Transverse colon (tissue), 4 donors: ENCODE results near the gene SULF2. TPM values are rescaled to one million over a fixed set of nuclear protein-coding genes. Genes with fewer than 3 reads are reported as not detected.

Experiments
- DNase-seq: peaks from one replicate; pipeline ENCODE4 v3.0.0-alpha.2; 2019
- H3K27ac ChIP-seq, 4 donors: fragments of 200-600 bp; sonication (generic); 2 replicates each; pipeline ENCODE4 v1.5.1; 2016 to 2018; ENCODE audit warnings: inconsistent platforms in 4 of 4
- H3K27me3 ChIP-seq: fragments of 200-600 bp; sonication (generic); 2 replicates; pipeline ENCODE4 v1.5.1; 2017; ENCODE audit warnings: inconsistent platforms
- H3K36me3 ChIP-seq, 4 donors: fragments of 200-600 bp; sonication (generic); 2 replicates each; pipeline ENCODE4 v1.5.1; 2017 to 2019; ENCODE audit warnings: inconsistent platforms in 4 of 4
- H3K4me1 ChIP-seq, 4 donors: fragments of 200-600 bp; sonication (generic); 2 replicates each; pipeline ENCODE4 v1.5.1; 2017 to 2020; ENCODE audit warnings: inconsistent platforms in 4 of 4
- H3K4me3 ChIP-seq, 4 donors: fragments of 200-600 bp; sonication (generic); 1 replicate in 1 of 4; 2 replicates in 3 of 4; pipeline versions ENCODE4 v1.5.1 to v1.6.1; 2017 to 2019; ENCODE audit warnings: inconsistent platforms in 4 of 4
- H3K9me3 ChIP-seq, 2 donors: fragments of 200-600 bp; sonication (generic); 2 replicates each; pipeline ENCODE4 v1.5.1; 2017 to 2019; ENCODE audit warnings: inconsistent platforms in 2 of 2
- EP300 ChIP-seq: sonication (generic); formaldehyde crosslinking; IDR thresholded peaks from one replicate; pipeline ENCODE4 v1.6.1; 2017; ENCODE audit warnings: antibody characterized with exemption, low read depth
- POLR2A ChIP-seq: fragments of 450-650 bp; IDR thresholded peaks from one replicate; pipeline ENCODE4 v1.6.1; 2016; ENCODE audit warnings: antibody characterized with exemption, mild to moderate bottlenecking, moderate library complexity
- POLR2AphosphoS5 ChIP-seq, 3 donors: sonication (generic); formaldehyde crosslinking; IDR thresholded peaks; one replicate each; pipeline ENCODE4 v1.6.1; 2016; ENCODE audit warnings: antibody characterized with exemption in 3 of 3
- WGBS, 2 donors: methylation state at CpG; one replicate each; pipeline ENCODE4 v1.1.5; 2018; ENCODE audit warnings: low coverage in 1 of 2; 5-methylcytosine and 5-hydroxymethylcytosine counted together
- in situ Hi-C, 4 donors: fragments of 200-750 bp; cut with MboI; loops; one replicate each; pipeline versions ENCODE4 v1.15.0 to v1.15.1; 2017; ENCODE audit warnings: low sequenced_read_pairs in 3 of 4, low pct_ligation_motif_present in 1 of 4, low pct_unique_long_range_greater_than_20kb in 1 of 4
- intact Hi-C: fragments of 100-400 bp; cut with DNase I; formaldehyde crosslinking; loops from one replicate; pipeline ENCODE4 v1.15.1; 2023; ENCODE audit warnings: low total_unique reads
- total RNA-seq, 4 donors: library from RNA; depleted of rRNA; stranded (reverse); fragments of >200 nt; gene quantifications; one replicate each; pipeline ENCODE4 v1.1.0, GENCODE V29; 2016
- TF ChIP-seq, protein P1 (sequence below), 5 experiments: fragments of 200-600 bp in 3 of 5; fragments of 450-650 bp in 2 of 5; sonication (generic) in 3 of 5; IDR thresholded peaks; 1 replicate in 2 of 5; 2 replicates in 3 of 5; pipeline ENCODE4 v1.5.1; 2016 to 2017; ENCODE audit warnings: antibody characterized with exemption in 5 of 5, inconsistent platforms in 3 of 5, mild to moderate bottlenecking in 2 of 5, moderate library complexity in 1 of 5

SULF2 gene
- total RNA-seq, 4 donors from 2014 or later: 103 to 257 (median 191) TPM

DNA sequence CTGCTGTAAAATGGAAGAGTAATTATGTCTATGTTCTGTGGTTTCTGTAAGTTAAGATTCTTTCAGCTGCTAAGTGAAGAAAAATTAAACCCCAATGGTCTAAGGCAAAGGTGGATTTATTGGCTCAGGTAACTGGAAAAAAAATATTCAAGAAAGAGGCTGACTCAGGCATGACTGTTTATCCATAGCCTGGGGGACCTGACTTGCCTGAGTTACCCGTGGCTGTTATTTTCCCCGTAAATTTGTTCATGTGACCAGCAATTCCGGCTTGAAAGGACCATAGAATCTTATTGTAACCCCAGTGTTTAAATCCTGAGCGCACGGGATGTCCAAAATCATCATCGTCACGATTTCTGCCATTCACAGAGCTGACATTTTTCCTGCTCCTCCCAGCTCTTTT, 32.3 kb upstream of the SULF2 start:
- WGBS, 2 donors: 70 to 79% methylated on average over 7 of the region's 7 CpGs
- intact Hi-C loops: no loop called here
- no peak for DNase-seq
- H3K27ac ChIP-seq: no peak overlapping the region
- no peaks in the 10 kb centered on the region for H3K9me3 ChIP-seq
- in situ Hi-C loops: no loop called here
- H3K36me3 ChIP-seq: no peaks in the 10 kb centered on the region
- peaks cover 44% of the 10 kb centered on the region for H3K27me3 ChIP-seq
- H3K4me3 ChIP-seq: no peak overlapping the region
- no peaks in the 10 kb centered on the region for H3K4me1 ChIP-seq
- TF ChIP-seq EP300 (no peak), POLR2AphosphoS5 (IDR thresholded peaks at IDR 0.05) (no peak), POLR2A (no peak)

DNA sequence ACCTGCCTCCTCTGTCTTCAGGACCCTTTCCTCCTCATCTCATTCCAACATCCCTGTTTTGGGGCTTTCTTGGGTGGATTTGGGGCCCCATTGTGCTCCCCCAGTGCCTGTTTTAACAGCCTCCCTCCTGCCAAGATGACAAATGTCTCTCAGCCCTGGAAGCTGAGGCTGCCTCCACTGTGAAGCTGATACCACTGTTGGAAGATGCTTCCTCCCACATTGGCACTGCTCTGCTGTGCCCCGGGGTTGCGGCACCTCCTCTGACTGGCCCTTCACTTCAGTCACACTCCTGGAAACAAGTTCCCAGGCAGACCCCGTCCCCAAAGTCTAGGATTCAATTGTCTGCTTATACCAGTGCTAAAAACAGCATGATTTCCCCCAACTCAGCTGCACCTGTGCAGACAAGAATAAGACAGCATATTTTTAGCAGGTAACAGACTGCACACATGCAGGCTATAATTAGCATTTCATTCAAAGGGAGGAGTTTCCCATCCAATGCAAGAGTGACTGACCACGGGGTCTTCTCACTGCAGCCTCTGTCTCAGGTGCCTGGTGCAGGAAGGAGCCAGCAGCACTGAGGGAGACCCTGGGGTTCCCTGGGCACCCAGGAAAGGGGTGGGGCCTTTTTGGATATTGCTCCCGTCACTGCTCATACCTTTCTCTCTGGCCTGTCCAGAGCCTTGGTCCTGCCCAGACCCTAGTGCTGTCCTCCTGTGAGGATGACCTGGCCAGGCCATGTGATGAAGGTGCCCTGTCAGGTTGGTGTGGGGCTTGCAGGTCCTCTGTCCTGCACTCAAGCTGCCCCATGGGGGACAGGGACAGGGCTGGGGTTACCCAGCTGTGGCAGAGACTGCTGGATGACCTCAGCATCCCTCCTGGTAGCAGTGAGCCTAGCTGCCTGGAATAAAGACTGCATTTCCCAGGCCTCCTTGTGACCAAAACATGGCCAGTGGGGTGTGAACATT, 31.5 kb upstream of the SULF2 start:
- Histone ChIP-seq H3K4me3 (no peak overlapping the region), H3K4me1 (no peaks in the 10 kb centered on the region), H3K36me3 (no peaks in the 10 kb centered on the region), H3K9me3 (no peaks in the 10 kb centered on the region), H3K27ac (no peak overlapping the region), H3K27me3 (peaks cover 52% of the 10 kb centered on the region)
- no peak for DNase-seq
- in situ Hi-C loops (no loop called here), intact Hi-C loops (no loop called here)
- 56 to 69% methylated on average over 1 to 5 of the region's 5 CpGs for WGBS, 2 donors
- TF ChIP-seq EP300: no peak
- TF ChIP-seq POLR2A: no peak
- TF ChIP-seq, protein P1, sequence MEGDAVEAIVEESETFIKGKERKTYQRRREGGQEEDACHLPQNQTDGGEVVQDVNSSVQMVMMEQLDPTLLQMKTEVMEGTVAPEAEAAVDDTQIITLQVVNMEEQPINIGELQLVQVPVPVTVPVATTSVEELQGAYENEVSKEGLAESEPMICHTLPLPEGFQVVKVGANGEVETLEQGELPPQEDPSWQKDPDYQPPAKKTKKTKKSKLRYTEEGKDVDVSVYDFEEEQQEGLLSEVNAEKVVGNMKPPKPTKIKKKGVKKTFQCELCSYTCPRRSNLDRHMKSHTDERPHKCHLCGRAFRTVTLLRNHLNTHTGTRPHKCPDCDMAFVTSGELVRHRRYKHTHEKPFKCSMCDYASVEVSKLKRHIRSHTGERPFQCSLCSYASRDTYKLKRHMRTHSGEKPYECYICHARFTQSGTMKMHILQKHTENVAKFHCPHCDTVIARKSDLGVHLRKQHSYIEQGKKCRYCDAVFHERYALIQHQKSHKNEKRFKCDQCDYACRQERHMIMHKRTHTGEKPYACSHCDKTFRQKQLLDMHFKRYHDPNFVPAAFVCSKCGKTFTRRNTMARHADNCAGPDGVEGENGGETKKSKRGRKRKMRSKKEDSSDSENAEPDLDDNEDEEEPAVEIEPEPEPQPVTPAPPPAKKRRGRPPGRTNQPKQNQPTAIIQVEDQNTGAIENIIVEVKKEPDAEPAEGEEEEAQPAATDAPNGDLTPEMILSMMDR (IDR thresholded peaks at IDR 0.05): no peak
- TF ChIP-seq POLR2AphosphoS5 (IDR thresholded peaks at IDR 0.05): no peak

DNA sequence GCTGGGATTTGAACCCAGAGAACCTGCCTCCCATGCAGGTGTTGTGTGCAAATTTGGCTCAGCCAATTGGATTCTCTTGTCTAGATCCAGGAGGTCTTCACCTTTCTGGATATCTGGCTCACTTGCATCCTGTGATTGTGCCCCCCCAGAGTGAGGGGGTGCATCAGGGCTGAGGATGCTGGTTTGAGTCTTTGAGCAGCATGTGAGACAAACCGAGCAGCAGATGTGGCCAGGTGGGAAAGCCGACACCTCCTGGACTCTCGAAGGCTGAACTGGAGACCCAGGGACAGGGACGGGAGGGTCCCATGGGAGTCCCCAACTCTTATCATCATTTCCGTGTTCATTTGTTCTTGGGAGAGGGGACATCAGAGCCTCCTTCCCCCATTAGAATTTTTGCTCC, 30.6 kb upstream of the SULF2 start:
- no peak for DNase-seq
- in situ Hi-C loops: no loop called here
- WGBS, 2 donors: 63 to 100% methylated on average over 2 to 5 of the region's 5 CpGs
- Histone ChIP-seq H3K36me3 (no peaks in the 10 kb centered on the region), H3K4me3 (no peak overlapping the region), H3K27me3 (peaks cover 51% of the 10 kb centered on the region), H3K27ac (no peak overlapping the region), H3K4me1 (no peaks in the 10 kb centered on the region), H3K9me3 (no peaks in the 10 kb centered on the region)
- no peak for TF ChIP-seq POLR2A
- intact Hi-C loops: no loop called here

DNA sequence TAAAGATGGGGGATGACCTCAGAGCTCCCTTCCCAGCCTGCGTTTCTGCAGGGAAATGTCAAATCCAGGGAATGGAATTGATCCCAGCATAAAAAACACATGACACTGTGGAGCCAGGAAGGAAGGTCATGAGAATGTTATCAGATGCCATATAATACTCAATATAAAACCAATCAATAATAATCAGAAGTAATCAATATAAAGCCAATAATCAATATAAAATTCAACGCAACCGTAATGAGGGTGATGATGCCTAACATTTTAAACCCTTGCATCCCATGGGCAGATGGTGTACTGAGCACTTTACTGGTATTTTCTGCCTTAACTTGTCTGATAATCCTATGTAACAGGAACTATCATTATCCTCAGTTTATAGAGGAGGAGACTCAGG, 30.1 kb upstream of the SULF2 start:
- Histone ChIP-seq H3K4me1 (no peaks in the 10 kb centered on the region), H3K36me3 (no peaks in the 10 kb centered on the region), H3K9me3 (no peaks in the 10 kb centered on the region), H3K4me3 (no peak overlapping the region), H3K27ac (no peak overlapping the region), H3K27me3 (peaks cover 50% of the 10 kb centered on the region)
- intact Hi-C loops: no loop called here
- in situ Hi-C loops: no loop called here
- TF ChIP-seq POLR2A: no peak
- TF ChIP-seq, protein P1 (IDR thresholded peaks at IDR 0.05): no peak
- no peak for TF ChIP-seq EP300
- no peak for TF ChIP-seq POLR2AphosphoS5 (IDR thresholded peaks at IDR 0.05)
- DNase-seq: no peak
- WGBS, 2 donors: 87 to 100% methylated on average over 2 to 3 of the region's 3 CpGs

DNA sequence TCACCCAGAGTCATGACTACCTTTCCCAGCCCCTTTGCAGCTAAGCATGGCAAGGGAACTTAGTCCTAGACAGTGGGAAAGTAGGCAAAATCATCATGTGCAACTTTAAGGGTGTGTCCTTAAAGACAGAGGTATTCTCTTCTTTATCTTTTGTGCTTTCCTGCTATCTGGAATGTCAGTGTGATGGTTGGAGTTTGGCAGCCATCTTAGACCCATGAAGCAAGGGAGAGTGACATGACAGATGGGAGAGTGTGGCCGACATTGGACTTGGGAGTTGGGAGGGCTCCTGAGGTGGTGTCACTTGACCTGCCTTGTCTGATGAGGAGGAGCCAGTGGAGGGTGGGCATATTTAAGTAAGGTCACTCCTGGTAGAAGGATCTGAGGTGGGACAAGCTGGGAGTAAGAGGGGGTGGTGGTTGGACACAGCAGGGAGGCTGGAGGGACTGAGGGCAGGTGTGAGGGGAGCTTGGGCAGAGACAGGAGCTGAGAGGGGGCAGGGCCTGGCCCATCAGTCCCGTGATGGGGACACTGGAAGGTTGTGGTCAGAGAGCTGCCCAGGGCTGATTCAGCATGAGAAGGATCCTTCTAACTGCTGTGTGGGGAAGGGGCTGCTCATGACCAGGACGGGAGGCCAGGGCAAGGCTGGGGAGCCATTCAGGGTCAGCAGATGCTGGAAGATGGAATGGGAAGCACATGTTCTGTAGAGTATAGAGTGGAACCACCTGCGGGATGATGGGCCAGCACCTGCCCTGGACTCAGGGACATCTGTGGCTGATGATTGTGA, 29.5 kb upstream of the SULF2 start:
- Histone ChIP-seq H3K4me1 (no peaks in the 10 kb centered on the region), H3K27ac (no peak overlapping the region), H3K4me3 (no peak overlapping the region), H3K36me3 (no peaks in the 10 kb centered on the region), H3K9me3 (no peaks in the 10 kb centered on the region), H3K27me3 (peaks cover 49% of the 10 kb centered on the region)
- DNase-seq: no peak
- in situ Hi-C loops (no loop called here), intact Hi-C loops (no loop called here)
- WGBS, 2 donors: 67% methylated on average over 4 of the region's 4 CpGs; no CpG with 5 or more reads in 1 of the 2 donors
- TF ChIP-seq EP300 (no peak), POLR2AphosphoS5 (IDR thresholded peaks at IDR 0.05) (no peak), POLR2A (no peak)
- TF ChIP-seq, protein P1 (IDR thresholded peaks at IDR 0.05): no peak
